Measurements from ENCODE around the gene SLC9A3.
A peak's percentile ranks its signal among the peaks of the same experiment; 100 is the strongest.

Gene SLC9A3

DNA sequence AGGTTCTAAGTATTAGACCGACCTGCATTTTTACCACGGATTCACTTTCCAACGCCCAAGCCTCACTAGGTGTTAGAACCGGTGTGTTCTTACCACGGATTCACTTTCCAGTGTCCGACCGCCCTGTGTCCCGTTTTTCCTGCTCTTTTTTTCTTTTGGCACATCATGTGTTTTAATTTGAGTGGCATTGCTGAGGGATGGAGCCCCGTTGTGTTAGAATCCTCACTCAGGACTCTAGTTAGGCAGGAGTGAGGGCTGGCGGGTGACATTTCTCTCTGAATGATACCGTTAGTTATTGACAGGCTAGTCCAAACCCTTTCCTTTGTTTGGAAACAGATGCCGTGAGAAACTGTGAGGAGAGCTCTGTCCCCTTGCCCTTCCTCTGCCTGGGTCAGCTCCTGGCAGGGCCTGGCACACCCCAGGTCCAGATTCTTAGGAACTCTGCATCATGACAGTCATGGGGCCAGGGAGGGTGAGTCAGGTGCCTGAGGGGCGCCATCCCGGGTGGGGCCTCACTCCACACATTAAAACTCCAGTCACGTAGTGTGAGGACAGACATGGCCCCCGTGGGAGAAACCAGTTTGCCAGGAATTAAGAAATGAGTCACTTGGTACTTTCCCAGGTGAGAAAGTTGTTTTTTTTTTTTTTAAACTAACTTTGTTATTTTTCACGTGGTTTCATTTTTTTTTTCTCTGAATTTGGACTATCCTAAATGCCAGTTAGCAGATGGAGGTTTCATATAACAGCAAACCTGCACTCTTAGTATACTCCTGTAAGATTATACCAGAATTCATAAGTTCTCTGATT is 65.5 kb downstream of the SLC9A3 start:
- no peak for DNase-seq (ENCODE audit: low spot score)

GRCh38 chr5:457195-457961 is 66.9 kb downstream of the SLC9A3 start:
- DNase-seq (ENCODE audit: low spot score) = no peak

DNA sequence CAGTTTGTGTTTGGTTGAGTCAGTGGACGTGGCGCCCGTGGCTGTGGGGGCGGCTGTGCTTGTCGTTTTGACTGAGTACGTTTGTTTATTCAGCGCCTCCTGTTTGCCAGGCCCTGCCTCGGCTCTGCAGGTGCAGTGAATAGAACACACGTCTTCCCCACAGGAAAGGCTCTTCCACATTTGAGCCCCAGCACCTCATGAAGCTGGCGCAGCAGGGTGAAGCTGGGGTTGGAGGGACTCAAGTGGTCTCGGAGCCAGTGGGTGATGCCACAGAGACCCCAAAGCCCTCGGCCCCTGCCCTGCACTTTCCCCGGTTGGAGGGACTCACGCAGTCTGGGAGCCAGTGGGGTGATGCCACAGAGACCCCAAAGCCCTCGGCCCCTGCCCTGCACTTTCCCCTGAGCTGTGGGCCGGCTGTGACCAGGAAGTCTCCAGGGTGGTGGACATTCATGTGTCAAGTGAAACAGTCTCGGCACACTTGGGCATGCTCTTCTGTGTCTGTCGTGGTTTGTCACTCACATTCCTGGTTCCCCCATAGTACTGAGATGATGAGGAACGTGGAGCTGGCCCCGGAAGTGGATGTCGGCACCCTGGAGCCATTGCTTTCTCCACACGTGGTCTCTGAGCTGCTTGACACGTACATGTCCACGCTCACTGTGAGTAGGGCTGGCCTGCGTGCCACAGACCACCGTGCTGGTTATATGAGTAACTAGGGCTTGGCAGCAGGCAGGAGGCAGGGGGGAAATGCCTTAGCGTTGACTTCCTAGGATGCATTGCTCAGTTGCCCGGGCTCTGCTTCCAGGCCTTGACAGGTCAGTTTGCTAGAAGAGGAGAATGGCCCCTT is 67.7 kb downstream of the SLC9A3 start:
- DNase-seq (ENCODE audit: low spot score) = no peak

- DNase-seq (ENCODE audit: low spot score) = no peak
Measured at GRCh38 chr5:455806-456205, 68.4 kb downstream of the SLC9A3 start.

DNA sequence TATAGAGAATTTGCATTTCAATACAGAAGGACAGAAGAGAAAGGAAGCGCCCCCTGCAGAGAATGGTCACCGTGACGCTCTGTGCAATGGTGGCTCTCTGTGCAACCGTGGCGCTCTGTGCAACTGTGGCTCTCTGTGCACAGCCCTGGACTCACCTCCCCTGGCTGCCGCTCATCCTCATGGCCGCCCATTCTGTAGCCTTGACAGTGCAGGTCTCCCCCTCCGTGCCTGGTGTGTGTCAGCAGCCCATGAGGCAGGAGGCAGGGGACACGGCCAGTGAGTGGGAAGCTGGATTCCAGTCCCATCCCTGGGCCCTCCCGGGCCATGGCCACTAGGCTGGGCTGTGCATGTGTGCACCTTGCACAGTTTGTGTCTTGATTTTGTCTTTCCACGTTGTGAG is 69.3 kb downstream of the SLC9A3 start:
- no peak for DNase-seq (ENCODE audit: low spot score)

GRCh38 chr5:453725-454481 is 70.3 kb downstream of the SLC9A3 start:
- no peak for DNase-seq (ENCODE audit: low spot score)

- DNase-seq (ENCODE audit: low spot score) = no peak
Measured at GRCh38 chr5:452978-453710, 71.1 kb downstream of the SLC9A3 start.

- DNase-seq (ENCODE audit: low spot score) = no peak
Measured at GRCh38 chr5:451587-452458, 72.4 kb downstream of the SLC9A3 start.

DNA sequence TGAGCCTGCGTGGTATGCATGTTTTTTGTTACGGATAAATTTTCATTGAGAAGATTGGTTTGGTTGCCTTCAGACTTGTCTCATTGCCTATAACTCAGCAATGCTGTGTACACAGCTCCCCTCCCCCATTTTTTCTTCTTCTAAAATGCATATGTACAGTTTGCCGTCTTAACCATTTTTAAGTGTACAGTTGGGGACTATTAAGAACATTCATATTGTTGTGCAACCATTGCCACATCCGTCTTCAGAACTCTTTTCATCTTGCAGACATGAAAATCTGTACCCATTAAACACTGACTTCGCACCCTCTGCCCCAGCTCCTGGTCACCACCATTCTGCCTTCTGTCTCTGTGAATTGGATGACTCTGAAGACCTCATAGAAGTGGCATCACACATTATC is 75.1 kb downstream of the SLC9A3 start:
- DNase-seq (ENCODE audit: low spot score) = no peak

- DNase-seq (ENCODE audit: low spot score) = no peak
Measured at GRCh38 chr5:448766-449090, 75.5 kb downstream of the SLC9A3 start.

DNA sequence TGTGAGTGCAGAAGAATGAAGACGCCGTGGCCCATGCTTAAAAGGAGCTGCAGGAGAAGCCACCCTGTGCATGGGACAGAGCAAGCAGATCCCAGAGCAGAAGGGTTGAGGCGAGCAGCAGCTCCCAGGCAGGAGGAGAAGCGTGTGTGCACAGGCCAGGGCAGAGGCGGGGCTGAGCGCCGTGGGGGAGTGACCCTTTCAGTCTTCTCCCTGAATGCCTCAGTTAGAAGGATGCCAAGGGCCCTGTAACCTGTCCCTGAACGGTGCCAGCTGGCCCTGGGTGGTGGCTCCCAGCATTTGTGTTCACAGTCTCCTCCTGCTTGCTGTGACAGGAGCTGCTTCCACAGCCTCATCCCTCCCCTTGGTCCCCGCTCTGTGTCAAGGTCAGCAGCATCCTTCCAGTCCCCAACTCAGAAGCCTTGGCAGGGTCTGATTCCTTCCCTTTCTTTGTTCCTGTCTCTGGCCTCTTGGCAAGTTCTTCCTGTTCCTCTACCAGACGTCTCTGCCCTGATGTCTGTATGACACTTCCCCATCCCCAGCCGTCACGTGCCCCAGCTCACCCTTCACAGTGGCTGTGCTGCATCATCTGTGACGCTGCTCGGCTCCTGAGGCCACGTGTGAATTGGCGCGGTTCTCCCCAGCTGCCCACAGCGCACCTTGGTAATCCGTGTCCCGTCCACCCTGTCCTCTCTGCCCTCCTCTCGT is 76.0 kb downstream of the SLC9A3 start:
- DNase-seq (ENCODE audit: low spot score) = peak; percentile 4

GRCh38 chr5:447501-447900 is 76.7 kb downstream of the SLC9A3 start:
- DNase-seq (ENCODE audit: low spot score) = peak; percentile 7

GRCh38 chr5:446883-447263 is 77.4 kb downstream of the SLC9A3 start:
- peak; percentile 50 for DNase-seq (ENCODE audit: low spot score)

- DNase-seq (ENCODE audit: low spot score) = peak; percentile 3
Measured at GRCh38 chr5:446066-446882, 78.0 kb downstream of the SLC9A3 start.

DNA sequence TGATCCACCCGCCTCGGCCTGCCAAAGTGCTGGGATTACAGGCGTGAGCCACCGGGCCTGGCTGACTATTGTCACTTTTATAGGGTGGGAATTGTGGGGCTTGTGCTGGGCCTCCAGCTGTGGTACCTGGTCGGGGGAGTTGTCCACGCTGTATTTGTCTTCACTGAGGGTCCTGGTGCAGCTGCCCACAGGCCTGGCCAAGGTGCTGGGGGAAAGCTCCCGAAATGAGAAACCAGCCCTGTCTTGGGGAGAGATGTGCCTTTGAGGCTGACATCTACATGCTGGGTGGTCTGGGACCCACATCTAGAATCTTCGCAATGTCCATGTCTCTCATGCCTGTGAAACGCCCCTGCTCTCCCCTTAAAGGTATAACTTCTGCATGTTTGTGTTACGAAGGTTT is 78.7 kb downstream of the SLC9A3 start:
- DNase-seq (ENCODE audit: low spot score) = peak; percentile 8

DNA sequence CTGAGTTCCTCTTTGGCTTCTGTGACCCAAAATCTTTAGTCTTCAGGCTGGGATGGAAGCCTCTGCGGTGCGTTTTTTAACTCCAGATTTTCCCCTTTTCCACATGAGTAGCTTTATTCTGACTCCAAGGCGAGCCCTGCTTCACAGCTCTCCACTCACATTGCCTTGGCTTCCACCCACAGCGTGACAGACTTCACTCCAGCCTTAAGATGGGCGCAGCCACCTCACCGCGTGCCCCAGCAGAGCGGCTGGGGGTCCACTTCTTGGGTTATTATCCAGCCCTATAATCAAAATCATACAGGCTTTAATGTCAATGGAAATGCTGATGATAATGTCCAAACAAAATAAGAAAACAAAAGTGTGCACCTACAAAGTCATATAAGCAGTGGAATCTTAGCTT is 80.0 kb downstream of the SLC9A3 start:
- DNase-seq (ENCODE audit: low spot score) = peak; percentile 12

- peak; percentile 67 for DNase-seq (ENCODE audit: low spot score)
Measured at GRCh38 chr5:443239-444151, 80.8 kb downstream of the SLC9A3 start.
